NCI-H187 treated with DMSO at 0.1 percent for 48 hours (cell line): ENCODE data around the gene ZFYVE27.

ENCODE experiments used
- DNase-seq: peaks from one replicate; lab custom pipeline; 2025; lab: John Stamatoyannopoulos, UW

The ZFYVE27 gene

DNA sequence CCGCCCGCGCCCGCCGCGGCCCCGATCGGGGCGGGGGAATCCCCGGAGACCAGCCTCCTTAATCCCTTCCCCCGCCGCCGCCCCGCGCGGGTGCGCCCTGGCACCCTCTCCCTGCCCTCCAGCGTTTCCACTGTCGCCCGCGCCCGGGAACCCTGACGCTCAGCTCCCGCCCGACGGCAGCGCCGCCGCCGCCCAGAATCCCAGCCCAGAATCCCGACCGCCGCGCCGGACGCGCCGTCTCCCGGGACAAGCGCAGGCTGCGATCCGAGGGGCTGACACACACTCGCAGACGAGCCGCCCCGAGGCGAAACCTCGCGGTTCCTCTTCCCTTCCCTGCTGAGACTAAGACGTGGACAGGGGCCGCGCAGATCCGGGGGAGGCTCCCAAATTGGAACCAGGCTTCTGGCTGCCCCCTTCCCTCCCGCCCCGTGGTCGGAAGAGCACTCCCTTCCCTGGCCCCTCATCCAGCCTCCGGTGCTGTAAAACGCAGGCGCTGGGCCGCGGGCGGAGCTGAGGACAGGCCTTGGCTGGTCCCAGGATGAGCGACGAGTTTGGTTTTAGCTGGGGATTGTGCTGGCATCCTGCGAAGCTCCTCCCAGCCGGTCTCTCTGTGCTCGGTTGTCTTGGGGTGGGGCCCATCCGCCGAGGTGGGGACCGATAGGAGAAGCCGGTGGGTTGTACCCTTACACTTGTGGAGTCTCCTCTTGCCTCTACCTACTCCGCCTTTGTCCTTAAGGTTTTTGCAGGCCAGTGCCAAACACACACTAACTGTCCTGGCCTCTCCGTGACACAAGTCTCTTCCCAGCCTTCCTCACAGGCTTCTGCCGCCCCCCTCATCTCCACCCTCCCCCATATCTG is 22.3 kb upstream of the ZFYVE27 start:
- no peak for DNase-seq

DNA sequence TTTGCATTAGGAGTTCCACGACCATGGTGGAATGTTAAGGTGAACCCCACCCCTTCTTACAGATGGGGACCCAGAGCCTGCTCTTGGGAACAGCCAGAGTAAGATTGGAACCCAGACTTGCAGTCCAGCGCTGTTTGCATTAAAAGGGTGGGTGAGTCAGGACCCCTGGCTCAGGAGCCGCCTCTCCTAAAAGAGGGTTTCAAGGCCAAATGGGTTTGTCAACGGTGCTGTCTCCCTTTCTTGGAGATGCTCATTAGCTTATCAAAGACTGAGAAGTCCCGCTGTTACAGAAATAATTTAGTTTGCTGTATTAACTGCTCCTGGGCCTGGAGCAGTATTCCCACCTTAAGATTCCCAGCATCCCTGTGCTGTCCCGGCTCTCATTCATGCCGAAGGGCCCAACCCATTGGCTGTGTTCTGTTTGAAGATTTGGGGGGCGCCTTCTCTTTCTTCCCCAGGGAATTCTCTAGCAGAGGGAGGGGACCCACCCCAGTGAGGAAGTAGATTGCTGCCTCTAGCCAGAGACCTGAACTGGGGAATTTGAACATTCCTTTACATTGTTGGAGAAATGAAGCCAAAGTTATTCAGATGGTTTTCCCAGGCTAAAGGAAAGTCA is 21.6 kb upstream of the ZFYVE27 start:
- DNase-seq: no peak

GRCh38 chr10:97717627-97718026 is 19.3 kb upstream of the ZFYVE27 start:
- no peak for DNase-seq

DNA sequence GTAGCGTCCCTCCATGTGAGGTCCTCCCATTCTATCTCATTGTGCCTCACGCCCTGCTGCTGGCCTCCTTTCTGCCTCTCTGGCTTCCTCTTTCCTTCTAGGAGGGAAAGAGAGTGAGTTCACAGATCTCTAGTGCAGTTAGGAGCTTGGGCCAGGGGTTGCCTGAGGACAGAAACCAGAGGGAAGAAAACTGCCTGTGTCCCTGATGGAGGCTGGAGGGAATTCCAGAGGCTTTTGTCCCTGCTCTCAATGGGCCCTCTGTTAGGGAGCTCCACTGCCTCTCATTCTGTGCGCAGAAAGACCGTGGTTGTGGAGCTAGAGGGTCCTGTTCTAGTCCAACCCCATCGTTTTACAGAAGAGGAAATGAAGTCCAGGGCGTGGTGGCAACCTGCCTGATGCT is 18.8 kb upstream of the ZFYVE27 start:
- no peak for DNase-seq

DNA sequence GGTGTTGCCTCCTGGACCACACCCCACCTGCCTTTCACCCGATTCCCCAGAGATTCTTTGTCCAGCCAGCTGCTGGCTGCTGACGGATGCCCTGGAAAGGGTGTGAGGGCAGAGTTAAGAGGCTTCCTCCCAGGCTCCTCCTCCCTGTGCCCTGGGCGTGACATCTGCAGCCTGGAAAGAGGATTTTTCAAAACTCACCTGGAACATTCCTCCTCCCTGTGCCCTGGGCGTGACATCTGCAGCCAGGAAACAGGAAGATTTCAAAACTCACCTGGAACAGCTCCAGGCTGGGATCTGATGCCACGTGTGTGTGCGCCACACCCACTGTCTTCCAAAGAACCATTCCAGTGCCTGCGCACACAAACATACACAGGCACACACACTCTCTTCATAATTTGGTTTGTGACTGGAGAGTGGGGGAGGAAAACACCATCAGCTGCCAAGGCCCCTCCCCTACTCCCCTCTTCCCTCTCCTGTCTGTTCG is 18.2 kb upstream of the ZFYVE27 start:
- DNase-seq: peak; percentile 37

DNA sequence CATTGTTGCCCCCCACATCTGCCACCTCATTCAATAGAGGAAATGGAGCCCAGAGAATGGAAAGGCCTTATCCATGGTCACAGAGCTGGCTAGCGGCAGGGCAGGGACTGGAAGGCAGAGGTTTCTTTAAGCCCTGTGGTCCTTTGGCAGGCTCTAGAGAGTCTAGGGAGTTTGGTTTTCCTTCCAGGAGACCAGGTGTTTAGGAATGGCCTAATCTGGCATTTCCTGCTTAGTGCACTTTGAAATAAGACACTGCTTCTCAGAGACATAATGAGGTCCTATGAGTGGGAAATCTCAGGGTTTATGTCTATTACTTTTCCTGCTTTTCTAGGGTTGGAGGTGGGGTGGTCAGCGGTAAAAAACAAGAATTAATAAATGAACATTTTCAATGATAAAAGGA is 17.3 kb upstream of the ZFYVE27 start:
- DNase-seq: no peak

DNA sequence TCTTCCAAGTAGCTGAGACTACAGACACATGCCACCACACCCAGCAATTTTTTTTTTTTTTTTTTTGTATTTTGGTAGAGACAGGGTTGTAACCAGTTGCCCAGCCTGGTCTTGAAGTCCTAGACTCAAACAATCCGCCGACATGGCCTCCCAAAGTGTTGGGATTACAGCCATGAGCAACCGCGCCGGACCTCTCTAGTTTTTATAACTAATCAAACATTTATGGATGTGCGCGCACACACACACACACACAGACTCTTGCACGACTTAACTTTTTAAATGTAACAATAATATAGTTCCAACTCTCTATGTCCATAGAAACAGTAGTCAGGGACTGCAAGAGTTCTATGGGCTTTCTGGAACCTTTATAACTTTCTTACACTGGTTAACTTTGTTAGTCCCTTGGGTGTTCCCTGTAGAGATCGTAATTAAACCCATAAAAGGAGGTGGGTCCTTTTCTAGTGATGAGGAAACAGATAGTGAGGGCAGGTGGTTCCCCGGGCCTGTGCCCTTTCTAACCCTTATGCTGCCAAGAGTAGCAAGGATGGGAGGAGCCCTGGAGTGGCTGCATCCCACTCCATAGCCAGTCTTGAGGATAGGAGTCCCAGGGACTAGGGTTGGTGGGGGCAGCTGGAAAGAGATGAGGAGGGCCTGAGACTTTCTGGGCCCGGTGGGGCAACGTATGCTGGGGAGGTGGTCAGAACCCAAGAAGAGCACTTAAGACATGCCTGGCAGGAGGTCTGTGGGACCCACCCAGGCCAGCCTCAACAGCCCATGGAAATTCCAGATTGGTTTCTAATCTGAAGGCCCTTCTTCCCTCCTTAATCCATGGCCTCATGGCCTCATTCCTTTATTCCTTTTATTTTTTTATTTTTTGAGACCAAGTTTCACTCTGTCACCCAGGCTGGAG is 14.8 kb upstream of the ZFYVE27 start:
- no peak for DNase-seq

DNA sequence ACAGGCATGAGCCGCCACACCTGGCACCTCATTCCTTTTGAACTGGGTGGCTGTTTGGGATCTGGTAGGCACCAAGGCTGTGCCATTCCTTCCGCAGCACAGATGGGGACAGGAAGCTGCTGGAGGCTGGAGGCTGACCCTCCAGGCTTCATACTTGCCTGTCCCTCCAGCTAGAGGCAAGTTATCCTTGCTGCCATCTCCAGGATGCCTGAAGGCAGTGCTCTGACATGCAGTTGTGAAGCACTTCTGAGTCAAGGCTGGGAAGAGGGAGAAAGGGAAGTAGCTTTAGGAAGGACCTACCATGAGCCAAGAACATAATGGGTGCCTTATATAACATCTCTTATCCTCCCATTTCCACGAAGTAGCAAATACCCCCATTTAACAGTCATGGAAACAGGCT is 13.9 kb upstream of the ZFYVE27 start:
- no peak for DNase-seq

DNA sequence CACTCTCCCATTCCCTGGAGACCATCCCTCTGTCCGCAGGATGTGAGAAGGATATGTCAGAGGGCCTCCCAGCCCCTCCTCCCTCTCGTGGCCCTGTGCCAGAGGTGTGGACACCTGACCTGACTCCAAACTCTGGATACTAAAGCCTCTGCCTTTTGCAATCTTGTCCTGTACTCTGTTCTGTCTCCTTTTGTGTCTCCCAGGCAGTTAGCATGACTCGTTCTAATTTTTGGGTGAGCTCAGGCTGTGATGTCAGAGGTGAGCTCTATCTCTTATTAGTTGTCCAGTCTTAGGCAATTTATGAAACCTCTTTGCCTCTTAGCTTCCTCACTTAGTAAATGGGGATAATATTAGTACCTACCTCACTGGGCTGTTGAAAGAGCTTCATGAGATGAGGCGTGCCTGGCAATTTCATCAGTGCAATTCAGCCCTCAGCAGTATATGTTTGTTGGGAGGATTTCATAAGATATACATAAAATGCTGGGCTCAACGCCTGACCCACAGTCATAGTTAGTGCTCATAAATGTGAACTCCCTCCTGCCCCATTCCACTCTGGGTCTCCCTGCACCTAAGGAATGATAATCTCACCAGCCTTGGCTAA is 12.5 kb upstream of the ZFYVE27 start:
- no peak for DNase-seq

- no peak for DNase-seq
These were observed 10.2 kb upstream of the ZFYVE27 start for GRCh38 chr10:97726636-97727178.

DNA sequence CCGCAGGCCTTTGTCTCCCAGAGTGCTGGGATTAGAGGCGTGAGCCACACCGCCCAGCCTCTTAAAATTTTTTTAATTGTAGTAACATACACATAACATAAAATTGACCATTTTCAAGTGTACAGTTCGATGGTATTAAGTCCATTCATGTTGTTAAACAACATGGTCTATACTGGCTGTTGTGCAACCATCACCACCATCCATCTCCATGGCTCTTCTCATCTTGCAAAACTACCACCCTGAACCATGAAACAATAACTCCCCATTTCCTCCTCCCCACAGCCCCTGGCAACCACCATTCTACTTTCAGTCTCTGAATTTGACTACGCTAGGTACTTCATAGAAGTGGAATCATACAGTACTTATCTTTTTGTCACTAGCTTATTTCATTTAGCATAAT is 7.9 kb upstream of the ZFYVE27 start:
- no peak for DNase-seq

DNA sequence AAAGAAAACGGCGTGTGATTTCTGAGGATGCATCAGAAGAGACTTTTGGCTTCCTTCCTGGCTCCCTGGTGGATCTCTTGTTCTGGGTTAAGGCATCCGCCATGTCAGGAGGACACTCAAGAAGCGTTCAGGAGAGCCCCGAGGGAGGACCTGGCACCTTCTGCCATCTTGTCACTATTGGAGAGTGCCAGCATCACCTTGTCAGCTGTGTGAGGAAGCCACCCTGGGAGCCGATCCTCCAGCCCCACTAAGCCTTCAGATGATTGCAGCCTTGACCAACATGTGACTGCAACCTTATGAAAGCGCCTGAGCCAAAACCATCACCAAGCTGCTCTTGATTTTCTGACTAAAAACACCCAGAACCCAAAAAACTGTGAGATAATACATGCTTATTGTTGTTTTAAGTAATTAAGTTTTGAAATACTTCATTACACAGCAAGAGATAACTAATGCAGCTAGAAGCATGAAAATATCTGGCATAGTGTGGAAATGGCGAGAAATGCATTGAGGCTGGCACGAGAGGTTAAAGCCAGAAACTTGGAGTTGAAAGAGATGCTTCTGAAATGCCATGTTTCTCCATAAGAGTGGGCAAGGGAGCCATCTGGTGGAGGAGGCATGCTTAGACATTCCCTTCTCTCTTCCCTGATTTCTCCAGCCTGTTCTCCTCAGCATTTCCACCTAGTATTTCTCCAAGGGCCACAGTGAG is 5.4 kb upstream of the ZFYVE27 start:
- DNase-seq: no peak

GRCh38 chr10:97732052-97732359 is 4.9 kb upstream of the ZFYVE27 start:
- DNase-seq: no peak

- no peak for DNase-seq
These were observed 3.7 kb upstream of the ZFYVE27 start for GRCh38 chr10:97733256-97733655.

DNA sequence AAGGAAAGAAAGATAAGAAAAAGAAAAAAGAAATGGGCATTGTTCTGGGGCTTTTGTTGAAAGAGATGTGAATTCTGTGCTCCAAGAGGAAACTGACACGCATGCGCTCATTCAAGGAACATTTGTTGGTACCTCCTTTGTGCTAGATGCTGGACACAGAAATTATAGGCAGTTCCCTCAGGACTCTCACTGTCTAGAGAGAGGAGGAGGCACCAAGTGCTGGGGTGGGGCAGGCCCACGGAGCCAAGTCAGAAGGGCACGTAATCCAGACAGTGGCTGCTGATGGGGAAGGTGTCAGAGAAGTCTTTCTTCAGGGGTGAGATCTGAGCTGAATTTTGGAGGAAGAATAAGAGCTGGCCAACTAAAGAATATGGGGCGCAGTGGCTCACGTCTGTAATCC is 2.9 kb upstream of the ZFYVE27 start:
- no peak for DNase-seq

GRCh38 chr10:97736403-97736901 is 476 bp upstream of the ZFYVE27 start:
- DNase-seq: no peak

GRCh38 chr10:97737770-97738265 is 890 bp downstream of the ZFYVE27 start:
- no peak for DNase-seq

GRCh38 chr10:97738616-97739015 is 1.7 kb downstream of the ZFYVE27 start:
- DNase-seq: no peak

DNA sequence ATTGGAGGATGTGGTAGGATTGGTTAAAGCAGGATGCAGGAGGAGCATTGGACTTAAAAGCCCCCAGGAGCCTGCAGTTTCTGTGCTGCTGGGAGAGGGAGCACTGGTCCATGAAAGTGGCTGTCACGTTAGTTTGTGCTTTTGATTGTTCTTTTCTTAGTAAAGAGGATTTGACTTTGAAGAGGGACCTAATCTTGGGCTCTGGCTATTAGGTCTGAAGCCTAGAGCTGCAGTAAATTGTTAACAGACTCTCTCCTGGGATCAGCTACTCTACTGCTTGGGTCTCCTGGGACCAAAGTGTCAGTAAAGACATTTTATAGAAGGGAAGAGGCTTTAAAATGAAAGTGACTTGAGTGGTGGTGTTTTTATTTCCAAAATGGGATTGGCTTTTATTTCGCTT is 3.7 kb downstream of the ZFYVE27 start:
- no peak for DNase-seq

GRCh38 chr10:97743169-97743943 is 6.4 kb downstream of the ZFYVE27 start:
- DNase-seq: no peak
